ENCODE data around the gene NOVA2.

Gene NOVA2

DNA sequence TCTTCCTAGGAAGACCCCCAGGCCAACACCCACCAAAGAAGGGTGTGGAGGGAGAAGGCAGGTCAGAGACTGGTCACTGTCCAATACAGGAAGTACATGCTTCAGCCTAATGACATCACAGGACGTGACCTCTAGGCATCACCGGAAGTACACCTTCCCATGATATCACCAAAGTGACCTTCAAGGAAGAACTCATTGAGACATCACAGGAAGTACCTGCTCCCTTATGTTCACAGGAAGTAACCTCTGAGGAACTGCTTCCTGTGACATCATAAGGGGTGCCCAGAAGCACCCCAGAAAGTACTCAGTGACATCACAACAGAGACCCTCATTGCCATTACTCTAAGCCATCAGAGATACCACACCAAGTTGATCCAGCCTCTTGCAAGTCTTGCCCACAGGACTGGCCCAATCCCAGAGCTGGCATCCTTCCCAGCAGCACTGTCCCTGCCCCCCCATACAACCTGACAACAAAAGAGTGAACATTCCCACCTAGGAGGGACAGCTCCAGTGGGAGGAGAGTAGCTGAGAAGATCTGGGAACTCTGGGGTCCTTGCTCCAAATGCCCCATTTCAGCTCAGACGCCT lies 34.8 kb downstream of the NOVA2 start:
- Histone ChIP-seq H3K27me3 (ENCODE audit: insufficient read depth, low read length) (peaks cover 42% of the 10 kb centered on the region), H2AFZ (ENCODE audit: low read length, unreplicated experiment) (no peak overlapping the region), H3K4me1 (ENCODE audit: control insufficient read depth, insufficient read depth, low read length, unreplicated experiment) (no peaks in the 10 kb centered on the region)

GRCh38 chr19:45935267-45935666 lies 38.4 kb downstream of the NOVA2 start:
- H3K36me3 ChIP-seq (ENCODE audit: insufficient read depth, low read length) = no peaks in the 10 kb centered on the region
- H2AFZ ChIP-seq (ENCODE audit: low read length, unreplicated experiment) = no peak overlapping the region
- no peaks in the 10 kb centered on the region for H3K4me1 ChIP-seq (ENCODE audit: control insufficient read depth, insufficient read depth, low read length, unreplicated experiment)
- H3K27me3 ChIP-seq (ENCODE audit: insufficient read depth, low read length) = peaks cover 36% of the 10 kb centered on the region
- no peaks in the 10 kb centered on the region for H3K79me2 ChIP-seq (ENCODE audit: control insufficient read depth, insufficient read depth, low read length, unreplicated experiment)
- no peak overlapping the region for H3K27ac ChIP-seq (ENCODE audit: low read depth, low read length)
- no peak overlapping the region for H3K4me3 ChIP-seq (ENCODE audit: low read depth, low read length)

More for the DNA sequence above, 34.8 kb downstream of the NOVA2 start:
- no peak overlapping the region for H3K27ac ChIP-seq (ENCODE audit: low read depth, low read length)
- no peaks in the 10 kb centered on the region for H3K36me3 ChIP-seq (ENCODE audit: insufficient read depth, low read length)
- no peaks in the 10 kb centered on the region for H3K79me2 ChIP-seq (ENCODE audit: control insufficient read depth, insufficient read depth, low read length, unreplicated experiment)
- no peak overlapping the region for H3K4me3 ChIP-seq (ENCODE audit: low read depth, low read length)

GRCh38 chr19:45934551-45935230 lies 39.0 kb downstream of the NOVA2 start:
- Histone ChIP-seq H3K27ac (ENCODE audit: low read depth, low read length) (no peak overlapping the region), H3K79me2 (ENCODE audit: control insufficient read depth, insufficient read depth, low read length, unreplicated experiment) (no peaks in the 10 kb centered on the region), H3K27me3 (ENCODE audit: insufficient read depth, low read length) (peaks cover 36% of the 10 kb centered on the region), H2AFZ (ENCODE audit: low read length, unreplicated experiment) (no peak overlapping the region), H3K4me1 (ENCODE audit: control insufficient read depth, insufficient read depth, low read length, unreplicated experiment) (no peaks in the 10 kb centered on the region), H3K36me3 (ENCODE audit: insufficient read depth, low read length) (no peaks in the 10 kb centered on the region), H3K4me3 (ENCODE audit: low read depth, low read length) (no peak overlapping the region)

DNA sequence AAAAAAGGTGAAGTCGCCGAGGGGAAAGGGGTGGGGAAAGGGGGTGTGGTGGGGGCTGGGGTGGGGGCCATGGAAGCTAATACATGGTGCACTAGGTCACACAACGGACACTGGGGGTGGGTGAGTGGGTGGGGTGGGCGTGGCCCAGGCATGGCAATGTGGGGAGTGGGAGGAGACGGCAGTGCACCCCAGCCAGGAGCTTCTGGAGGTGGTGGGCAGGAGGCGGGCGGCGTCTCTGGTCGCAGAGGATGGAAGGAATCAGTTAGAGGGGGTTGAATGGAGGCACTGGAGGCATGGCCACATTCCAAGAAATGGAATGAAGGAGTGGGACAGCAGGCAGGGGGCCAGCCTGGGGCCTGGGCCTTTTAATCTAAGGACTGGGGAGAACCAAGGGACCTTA lies 39.9 kb downstream of the NOVA2 start:
- Histone ChIP-seq H3K27ac (ENCODE audit: low read depth, low read length) (no peak overlapping the region), H3K4me3 (ENCODE audit: low read depth, low read length) (no peak overlapping the region), H3K27me3 (ENCODE audit: insufficient read depth, low read length) (peaks cover 36% of the 10 kb centered on the region), H3K4me1 (ENCODE audit: control insufficient read depth, insufficient read depth, low read length, unreplicated experiment) (no peaks in the 10 kb centered on the region), H3K79me2 (ENCODE audit: control insufficient read depth, insufficient read depth, low read length, unreplicated experiment) (no peaks in the 10 kb centered on the region), H2AFZ (ENCODE audit: low read length, unreplicated experiment) (no peak overlapping the region), H3K36me3 (ENCODE audit: insufficient read depth, low read length) (no peaks in the 10 kb centered on the region)

GRCh38 chr19:45931055-45931454 lies 42.6 kb downstream of the NOVA2 start:
- peaks cover 18% of the 10 kb centered on the region for H3K27me3 ChIP-seq (ENCODE audit: insufficient read depth, low read length)
- H3K4me3 ChIP-seq (ENCODE audit: low read depth, low read length) = no peak overlapping the region
- no peaks in the 10 kb centered on the region for H3K4me1 ChIP-seq (ENCODE audit: control insufficient read depth, insufficient read depth, low read length, unreplicated experiment)
- H2AFZ ChIP-seq (ENCODE audit: low read length, unreplicated experiment) = no peak overlapping the region
- H3K79me2 ChIP-seq (ENCODE audit: control insufficient read depth, insufficient read depth, low read length, unreplicated experiment) = no peaks in the 10 kb centered on the region
- H3K27ac ChIP-seq (ENCODE audit: low read depth, low read length) = no peak overlapping the region
- H3K36me3 ChIP-seq (ENCODE audit: insufficient read depth, low read length) = no peaks in the 10 kb centered on the region

DNA sequence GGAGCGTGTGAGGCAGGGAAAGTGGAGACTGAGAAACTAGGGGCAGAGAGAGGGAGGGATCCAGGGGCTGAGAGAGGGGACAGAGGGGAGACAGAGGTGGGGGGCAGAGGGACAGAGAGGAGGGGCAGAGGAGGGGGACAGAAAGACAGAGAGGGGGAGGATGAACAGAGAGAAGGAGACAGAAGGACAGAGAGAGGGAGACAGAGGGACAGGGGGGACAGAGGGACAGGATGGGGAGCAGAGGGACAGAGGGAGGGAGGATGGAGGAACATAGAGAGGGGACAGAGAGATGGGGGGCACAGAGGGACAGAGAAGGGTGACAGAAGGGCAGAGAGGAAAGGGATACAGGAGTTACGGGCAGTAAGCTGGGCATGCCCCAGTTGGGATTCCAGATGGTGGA lies 44.4 kb downstream of the NOVA2 start:
- H3K4me3 ChIP-seq (ENCODE audit: low read depth, low read length) = no peak overlapping the region
- H3K79me2 ChIP-seq (ENCODE audit: control insufficient read depth, insufficient read depth, low read length, unreplicated experiment) = no peaks in the 10 kb centered on the region
- H3K4me1 ChIP-seq (ENCODE audit: control insufficient read depth, insufficient read depth, low read length, unreplicated experiment) = no peaks in the 10 kb centered on the region
- H3K27ac ChIP-seq (ENCODE audit: low read depth, low read length) = no peak overlapping the region
- no peak overlapping the region for H2AFZ ChIP-seq (ENCODE audit: low read length, unreplicated experiment)
- H3K27me3 ChIP-seq (ENCODE audit: insufficient read depth, low read length) = peaks cover 4% of the 10 kb centered on the region
- no peaks in the 10 kb centered on the region for H3K36me3 ChIP-seq (ENCODE audit: insufficient read depth, low read length)

DNA sequence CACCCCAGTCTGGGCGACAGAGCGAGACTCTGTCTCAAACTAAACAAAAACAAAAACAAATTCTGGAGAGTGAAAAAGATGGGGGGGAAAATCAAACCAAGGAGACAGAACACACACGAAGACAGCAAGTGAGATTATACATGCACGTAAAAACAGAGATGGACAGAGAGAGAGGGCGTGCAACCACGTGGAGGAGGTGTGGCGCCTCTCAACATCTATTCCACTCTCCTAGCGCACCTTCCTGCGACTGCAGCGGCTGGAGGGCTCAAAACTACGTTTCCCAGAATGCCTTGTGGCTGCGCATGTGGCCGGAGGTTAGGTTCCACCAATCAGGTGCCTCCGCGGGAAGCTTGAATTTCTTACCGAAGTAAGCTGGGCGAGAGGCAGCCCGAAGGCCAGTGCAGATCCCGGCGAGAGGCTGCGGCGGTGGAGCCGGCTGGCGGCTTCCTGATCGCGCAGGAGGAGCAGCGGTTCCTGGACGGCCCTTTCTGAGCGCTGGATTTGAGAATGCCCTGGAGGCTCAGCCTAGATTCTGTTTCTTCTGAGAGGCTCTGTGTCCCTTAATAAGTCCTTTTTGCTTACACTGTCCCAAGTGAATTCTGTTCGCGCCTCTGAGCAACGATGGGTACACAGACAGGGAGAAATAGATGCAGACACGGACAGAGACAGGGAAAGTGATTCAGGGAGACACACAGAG lies 46.0 kb downstream of the NOVA2 start:
- H3K36me3 ChIP-seq (ENCODE audit: insufficient read depth, low read length) = no peaks in the 10 kb centered on the region
- H3K4me3 ChIP-seq (ENCODE audit: low read depth, low read length) = peak overlapping the region; percentile 75
- H3K79me2 ChIP-seq (ENCODE audit: control insufficient read depth, insufficient read depth, low read length, unreplicated experiment) = no peaks in the 10 kb centered on the region
- H2AFZ ChIP-seq (ENCODE audit: low read length, unreplicated experiment) = peak overlapping the region; percentile 60
- no peak overlapping the region for H3K27ac ChIP-seq (ENCODE audit: low read depth, low read length)
- no peaks in the 10 kb centered on the region; the same call in 1 of the 2 replicates for H3K27me3 ChIP-seq (ENCODE audit: insufficient read depth, low read length)
- H3K4me1 ChIP-seq (ENCODE audit: control insufficient read depth, insufficient read depth, low read length, unreplicated experiment) = no peaks in the 10 kb centered on the region

DNA sequence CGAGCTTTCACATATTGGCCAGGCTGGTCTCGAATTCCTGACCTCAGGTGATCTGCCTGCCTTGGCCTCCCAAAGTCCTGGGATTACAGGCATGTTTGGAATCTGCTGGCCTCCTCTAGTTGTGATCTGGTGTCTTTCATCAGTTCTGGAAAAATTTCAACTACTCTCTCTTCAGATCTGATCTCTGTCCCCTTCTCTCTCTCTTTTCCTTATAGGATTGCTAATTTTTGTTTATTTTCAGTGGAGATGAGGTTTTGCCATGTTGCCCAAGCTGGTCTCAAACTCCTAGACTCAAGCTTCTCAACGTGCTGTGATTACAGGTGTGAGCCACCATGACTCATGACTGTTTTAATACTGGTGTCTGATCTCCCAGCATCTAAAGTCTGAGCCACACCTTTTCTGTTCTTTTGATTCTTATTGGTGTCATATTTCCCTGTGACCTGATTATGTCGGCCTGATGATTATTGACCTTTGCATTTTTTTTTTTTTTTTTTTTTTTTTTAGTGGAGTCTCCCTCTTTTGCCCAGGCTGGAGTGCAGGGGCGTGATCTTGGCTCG lies 48.7 kb downstream of the NOVA2 start:
- no peaks in the 10 kb centered on the region for H3K4me1 ChIP-seq (ENCODE audit: control insufficient read depth, insufficient read depth, low read length, unreplicated experiment)
- H3K27me3 ChIP-seq (ENCODE audit: insufficient read depth, low read length) = no peaks in the 10 kb centered on the region
- no peak overlapping the region for H3K4me3 ChIP-seq (ENCODE audit: low read depth, low read length)
- no peak overlapping the region for H2AFZ ChIP-seq (ENCODE audit: low read length, unreplicated experiment)
- no peaks in the 10 kb centered on the region for H3K36me3 ChIP-seq (ENCODE audit: insufficient read depth, low read length)
- H3K27ac ChIP-seq (ENCODE audit: low read depth, low read length) = no peak overlapping the region
- H3K79me2 ChIP-seq (ENCODE audit: control insufficient read depth, insufficient read depth, low read length, unreplicated experiment) = no peaks in the 10 kb centered on the region

- Histone ChIP-seq H3K36me3 (ENCODE audit: insufficient read depth, low read length) (no peaks in the 10 kb centered on the region), H3K4me3 (ENCODE audit: low read depth, low read length) (no peak overlapping the region), H3K4me1 (ENCODE audit: control insufficient read depth, insufficient read depth, low read length, unreplicated experiment) (no peaks in the 10 kb centered on the region), H2AFZ (ENCODE audit: low read length, unreplicated experiment) (no peak overlapping the region), H3K27me3 (ENCODE audit: insufficient read depth, low read length) (0 out of 2 replicates have a peak, but pooled peaks cover 4% of the 10 kb centered on the region), H3K27ac (ENCODE audit: low read depth, low read length) (no peak overlapping the region), H3K79me2 (ENCODE audit: control insufficient read depth, insufficient read depth, low read length, unreplicated experiment) (no peaks in the 10 kb centered on the region)
These were observed 51.4 kb downstream of the NOVA2 start for GRCh38 chr19:45922281-45922680.

DNA sequence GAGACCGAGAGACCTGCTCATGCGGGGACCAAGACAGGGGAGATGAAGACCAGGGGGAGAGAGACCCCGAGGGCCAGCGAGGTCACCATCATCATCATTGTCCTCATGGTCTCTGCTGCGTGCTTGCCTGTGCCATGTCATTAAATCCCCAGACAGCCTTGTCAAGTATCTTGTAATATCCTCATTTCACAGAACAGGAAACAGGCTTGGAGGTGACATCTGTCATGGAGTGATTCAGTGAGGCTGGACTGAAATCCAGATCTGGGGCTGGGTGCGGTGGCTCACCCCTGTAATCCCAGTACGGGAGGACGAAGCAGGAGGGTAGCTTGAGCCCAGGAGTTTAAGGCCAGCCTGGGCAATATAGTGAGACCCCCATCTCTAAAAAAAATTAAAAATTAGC lies 53.2 kb downstream of the NOVA2 start:
- Histone ChIP-seq H3K4me1 (ENCODE audit: control insufficient read depth, insufficient read depth, low read length, unreplicated experiment) (no peaks in the 10 kb centered on the region), H3K4me3 (ENCODE audit: low read depth, low read length) (no peak overlapping the region), H3K36me3 (ENCODE audit: insufficient read depth, low read length) (no peaks in the 10 kb centered on the region), H2AFZ (ENCODE audit: low read length, unreplicated experiment) (no peak overlapping the region), H3K79me2 (ENCODE audit: control insufficient read depth, insufficient read depth, low read length, unreplicated experiment) (no peaks in the 10 kb centered on the region), H3K27me3 (ENCODE audit: insufficient read depth, low read length) (0 out of 2 replicates have a peak, but pooled peaks cover 5% of the 10 kb centered on the region), H3K27ac (ENCODE audit: low read depth, low read length) (no peak overlapping the region)
